GM12878 (cell line): ENCODE results near the gene CIROP.

Experiments
- ATF3 ChIP-seq: IDR thresholded peaks from 2 replicates; pipeline ENCODE4 v1.6.1; 2011; ENCODE audit warnings: low read depth, mild to moderate bottlenecking, low read length, moderate library complexity, borderline replicate concordance; ENCODE audit errors: extremely low read depth
- CBFB ChIP-seq: IDR thresholded peaks from 2 replicates; pipeline ENCODE4 v1.6.1; 2016; ENCODE audit warnings: antibody characterized with exemption, low read depth
- CTCF ChIP-seq, 3 experiments: IDR thresholded peaks in 2 of 3; conservative IDR thresholded peaks in 1 of 3; 2 replicates each; pipeline ENCODE4 v1.5.1; 2011; ENCODE audit warnings: low read depth in 3 of 3, low read length in 3 of 3, mild to moderate bottlenecking in 3 of 3, control low read depth in 2 of 3, moderate library complexity in 2 of 3, inconsistent platforms in 1 of 3, mixed read lengths in 1 of 3; ENCODE audit not compliant: control insufficient read depth in 2 of 3, insufficient read depth in 1 of 3; ENCODE audit errors: extremely low read depth in 1 of 3
- EP300 ChIP-seq, 2 experiments: fragments of 150-350 bp in 1 of 2; IDR thresholded peaks; 2 replicates each; pipeline ENCODE4 v1.6.1; 2011 to 2012; ENCODE audit warnings: low read depth in 2 of 2, low read length in 2 of 2, borderline replicate concordance in 1 of 2, improper control_type of control experiment in 1 of 2, inconsistent platforms in 1 of 2; ENCODE audit not compliant: control insufficient read depth in 1 of 2
- ESRRA ChIP-seq: IDR thresholded peaks from 2 replicates; pipeline ENCODE4 v1.6.1; 2012; ENCODE audit warnings: mild to moderate bottlenecking, low read length, improper control_type of control experiment
- KDM1A ChIP-seq: fragments of 200-600 bp; sonication (generic); IDR thresholded peaks from 2 replicates; pipeline ENCODE4 v1.6.1; 2016; ENCODE audit warnings: borderline replicate concordance
- NRF1 ChIP-seq: conservative IDR thresholded peaks from 2 replicates; pipeline ENCODE4 v1.6.1; 2011; ENCODE audit warnings: mild to moderate bottlenecking, low read depth, low read length, improper control_type of control experiment
- PAX5 ChIP-seq: IDR thresholded peaks from 2 replicates; pipeline ENCODE4 v1.6.1; 2011; ENCODE audit warnings: low read depth, low read length, borderline replicate concordance
- POLR2A ChIP-seq: IDR thresholded peaks from 2 replicates; pipeline ENCODE4 v1.6.1; 2011; ENCODE audit warnings: low read depth, mild to moderate bottlenecking, low read length
- RAD21 ChIP-seq: IDR thresholded peaks from 2 replicates; pipeline ENCODE4 v1.6.1; 2011; ENCODE audit warnings: mild to moderate bottlenecking, low read depth, low read length, moderate library complexity; ENCODE audit not compliant: insufficient read depth
- SIN3A ChIP-seq: IDR thresholded peaks from 2 replicates; pipeline ENCODE4 v1.6.1; 2012; ENCODE audit warnings: low read depth, low read length, improper control_type of control experiment
- STAT3 ChIP-seq: IDR thresholded peaks from 2 replicates; pipeline ENCODE4 v1.6.1; 2011; ENCODE audit warnings: low read depth, low read length, improper control_type of control experiment
- ZNF24 ChIP-seq: fragments of 450-650 bp; IDR thresholded peaks from 2 replicates; pipeline ENCODE4 v1.6.1; 2017; ENCODE audit warnings: antibody characterized with exemption, mild to moderate bottlenecking
- TF ChIP-seq, protein P1 (sequence below): fragments of 450-650 bp; IDR thresholded peaks from 2 replicates; pipeline ENCODE4 v1.6.1; 2018; ENCODE audit warnings: mild to moderate bottlenecking, low read depth, moderate library complexity; ENCODE audit not compliant: partially characterized antibody

- TF ChIP-seq STAT3 (no peak), POLR2A (no peak), CBFB (no peak), RAD21 (no peak), CTCF (IDR thresholded peaks at IDR 0.05 in 2 of 3, conservative IDR thresholded peaks at IDR 0.05 in 1 of 3; ENCODE audit: control insufficient read depth in 2 of 3, extremely low read depth in 1 of 3, insufficient read depth in 1 of 3, low read depth in 3 of 3, low read length in 3 of 3) (no peak), EP300 (IDR thresholded peaks at IDR 0.05; ENCODE audit: borderline replicate concordance in 1 of 2, control insufficient read depth in 1 of 2, low read depth in 2 of 2, low read length in 2 of 2) (no peak), ZNF24 (no peak), SIN3A (no peak), PAX5 (no peak), ESRRA (no peak), KDM1A (no peak), ATF3 (no peak), NRF1 (no peak)
- TF ChIP-seq, protein P1, sequence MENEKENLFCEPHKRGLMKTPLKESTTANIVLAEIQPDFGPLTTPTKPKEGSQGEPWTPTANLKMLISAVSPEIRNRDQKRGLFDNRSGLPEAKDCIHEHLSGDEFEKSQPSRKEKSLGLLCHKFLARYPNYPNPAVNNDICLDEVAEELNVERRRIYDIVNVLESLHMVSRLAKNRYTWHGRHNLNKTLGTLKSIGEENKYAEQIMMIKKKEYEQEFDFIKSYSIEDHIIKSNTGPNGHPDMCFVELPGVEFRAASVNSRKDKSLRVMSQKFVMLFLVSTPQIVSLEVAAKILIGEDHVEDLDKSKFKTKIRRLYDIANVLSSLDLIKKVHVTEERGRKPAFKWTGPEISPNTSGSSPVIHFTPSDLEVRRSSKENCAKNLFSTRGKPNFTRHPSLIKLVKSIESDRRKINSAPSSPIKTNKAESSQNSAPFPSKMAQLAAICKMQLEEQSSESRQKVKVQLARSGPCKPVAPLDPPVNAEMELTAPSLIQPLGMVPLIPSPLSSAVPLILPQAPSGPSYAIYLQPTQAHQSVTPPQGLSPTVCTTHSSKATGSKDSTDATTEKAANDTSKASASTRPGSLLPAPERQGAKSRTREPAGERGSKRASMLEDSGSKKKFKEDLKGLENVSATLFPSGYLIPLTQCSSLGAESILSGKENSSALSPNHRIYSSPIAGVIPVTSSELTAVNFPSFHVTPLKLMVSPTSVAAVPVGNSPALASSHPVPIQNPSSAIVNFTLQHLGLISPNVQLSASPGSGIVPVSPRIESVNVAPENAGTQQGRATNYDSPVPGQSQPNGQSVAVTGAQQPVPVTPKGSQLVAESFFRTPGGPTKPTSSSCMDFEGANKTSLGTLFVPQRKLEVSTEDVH: no peak
Measured at GRCh38 chr14:23089498-23090253, 15.1 kb downstream of the CIROP start.
